Liver (tissue), 9 donors: ENCODE measurements around the gene NLRP9. TPM values are rescaled to one million over a fixed set of nuclear protein-coding genes. Genes with fewer than 3 reads are reported as not detected.
A peak's percentile ranks its signal among the peaks of the same experiment; 100 is the strongest.

ENCODE experiments used
- DNase-seq: peaks from one replicate; pipeline ENCODE4 v3.0.0-alpha.2; 2017; ENCODE audit warnings: low spot score
- H3K27ac ChIP-seq, 2 donors: one replicate each; pipeline ENCODE4 v1.7.0; 2013; ENCODE audit warnings: inconsistent platforms in 2 of 2, low read length in 2 of 2, control low read depth in 1 of 2, low read depth in 1 of 2, mild to moderate bottlenecking in 1 of 2
- H3K27me3 ChIP-seq, 4 donors: one replicate each; pipeline versions ENCODE4 v1.6.1 to v1.7.0; 2013; ENCODE audit warnings: low read length in 3 of 4, inconsistent platforms in 1 of 4, mild to moderate bottlenecking in 1 of 4, moderate library complexity in 1 of 4; ENCODE audit not compliant: control insufficient read depth in 4 of 4, insufficient read depth in 4 of 4
- H3K36me3 ChIP-seq, 4 donors: one replicate each; pipeline versions ENCODE4 v1.6.1 to v1.7.0; 2013; ENCODE audit warnings: low read length in 3 of 4, mild to moderate bottlenecking in 3 of 4, low read depth in 1 of 4, moderate library complexity in 1 of 4; ENCODE audit not compliant: control insufficient read depth in 4 of 4, insufficient read depth in 3 of 4
- H3K4me1 ChIP-seq, 4 donors: one replicate each; pipeline versions ENCODE4 v1.6.1 to v1.7.0; 2013; ENCODE audit warnings: low read length in 3 of 4, mild to moderate bottlenecking in 3 of 4, moderate library complexity in 1 of 4; ENCODE audit not compliant: control insufficient read depth in 4 of 4, insufficient read depth in 4 of 4
- H3K4me3 ChIP-seq, 3 donors: one replicate each; pipeline versions ENCODE4 v1.6.1 to v1.7.0; 2013; ENCODE audit warnings: low read length in 3 of 3, control low read depth in 1 of 3, low read depth in 1 of 3, mild to moderate bottlenecking in 1 of 3
- H3K9ac ChIP-seq, 2 donors: one replicate each; pipeline ENCODE4 v1.7.0; 2013; ENCODE audit warnings: low read length in 2 of 2, mild to moderate bottlenecking in 2 of 2, moderate library complexity in 2 of 2, control low read depth in 1 of 2, low read depth in 1 of 2
- H3K9me3 ChIP-seq, 4 donors: one replicate each; pipeline versions ENCODE4 v1.6.1 to v1.7.0; 2013; ENCODE audit warnings: low read length in 3 of 4; ENCODE audit not compliant: control insufficient read depth in 4 of 4
- CTCF ChIP-seq: fragments of 150-350 bp; IDR thresholded peaks from 2 replicates; pipeline ENCODE4 v1.5.1; 2017; ENCODE audit warnings: improper control_type of control experiment, low read depth, low read length; ENCODE audit not compliant: missing input control
- EGR1 ChIP-seq, 2 donors: IDR thresholded peaks; 2 replicates each; pipeline ENCODE4 v1.6.1; 2016 to 2018; ENCODE audit warnings: antibody characterized with exemption in 2 of 2, low read depth in 2 of 2
- FOXA1 ChIP-seq: IDR thresholded peaks from 2 replicates; pipeline ENCODE4 v1.6.1; 2016; ENCODE audit warnings: antibody characterized with exemption
- FOXA2 ChIP-seq: IDR thresholded peaks from 2 replicates; pipeline ENCODE4 v1.6.1; 2016; ENCODE audit warnings: antibody characterized with exemption
- GABPA ChIP-seq, 2 donors: IDR thresholded peaks in 1 of 2; conservative IDR thresholded peaks in 1 of 2; 2 replicates each; pipeline ENCODE4 v1.6.1; 2016; ENCODE audit warnings: antibody characterized with exemption in 2 of 2, mild to moderate bottlenecking in 1 of 2, moderate library complexity in 1 of 2
- HNF4A ChIP-seq, 2 donors: conservative IDR thresholded peaks; 2 replicates each; pipeline ENCODE4 v1.6.1; 2016; ENCODE audit warnings: antibody characterized with exemption in 2 of 2, mild to moderate bottlenecking in 2 of 2
- HNF4G ChIP-seq: IDR thresholded peaks from 2 replicates; pipeline ENCODE4 v1.6.1; 2016; ENCODE audit warnings: antibody characterized with exemption
- JUND ChIP-seq, 2 donors: IDR thresholded peaks; 2 replicates each; pipeline ENCODE4 v1.6.1; 2016; ENCODE audit warnings: antibody characterized with exemption in 2 of 2
- MAX ChIP-seq: IDR thresholded peaks from 2 replicates; pipeline ENCODE4 v1.6.1; 2016; ENCODE audit warnings: antibody characterized with exemption
- NR2F2 ChIP-seq: IDR thresholded peaks from 2 replicates; pipeline ENCODE4 v1.6.1; 2016; ENCODE audit warnings: antibody characterized with exemption
- RAD21 ChIP-seq, 2 donors: IDR thresholded peaks; 2 replicates each; pipeline ENCODE4 v1.6.1; 2016; ENCODE audit warnings: antibody characterized with exemption in 2 of 2, mild to moderate bottlenecking in 2 of 2
- REST ChIP-seq: IDR thresholded peaks from 2 replicates; pipeline ENCODE4 v1.6.1; 2016; ENCODE audit warnings: antibody characterized with exemption, mild to moderate bottlenecking
- RXRA ChIP-seq, 2 donors: IDR thresholded peaks; 2 replicates each; pipeline ENCODE4 v1.6.1; 2017 to 2018; ENCODE audit warnings: antibody characterized with exemption in 2 of 2, mild to moderate bottlenecking in 1 of 2
- SP1 ChIP-seq: IDR thresholded peaks from 2 replicates; pipeline ENCODE4 v1.6.1; 2018; ENCODE audit warnings: antibody characterized with exemption, mild to moderate bottlenecking
- TAF1 ChIP-seq: conservative IDR thresholded peaks from 2 replicates; pipeline ENCODE4 v1.6.1; 2016; ENCODE audit warnings: antibody characterized with exemption, mild to moderate bottlenecking
- YY1 ChIP-seq: IDR thresholded peaks from 2 replicates; pipeline ENCODE4 v1.6.1; 2016; ENCODE audit warnings: antibody characterized with exemption, mild to moderate bottlenecking
- WGBS: extraction: QIAGEN DNeasy Blood & Tissue Kit; methylation state at CpG from one replicate; pipeline ENCODE4 v1.1.7; 2013; 5-methylcytosine and 5-hydroxymethylcytosine counted together
- polyA plus RNA-seq, 2 donors: library from polyadenylated mRNA; stranded (reverse) in 1 of 2; unstranded in 1 of 2; fragments of 200-250 nt in 1 of 2; fragments of >200 nt in 1 of 2; fragmentation: Nextera tagmentation in 1 of 2; extraction: Ambion mirVana in 1 of 2; gene quantifications; one replicate each; pipeline versions ENCODE4 v1.2.1 to v1.2.3, GENCODE V29; 2013 to 2015
- total RNA-seq, 2 donors: library from RNA; depleted of rRNA; stranded (reverse); fragments of >200 nt; gene quantifications; one replicate each; pipeline ENCODE4 v1.2.3, GENCODE V29; 2014
- TF ChIP-seq, protein P1 (sequence below): IDR thresholded peaks from 2 replicates; pipeline ENCODE4 v1.6.1; 2016; ENCODE audit warnings: antibody characterized with exemption
- TF ChIP-seq, protein P2 (sequence below): IDR thresholded peaks from 2 replicates; pipeline ENCODE4 v1.6.1; 2016; ENCODE audit warnings: antibody characterized with exemption
- donor health status: healthy.
- donor health status: healthy.
- donor health status: healthy.
- donor health status: healthy.
- donor health status: healthy.

The NLRP9 gene
- total and polyA plus RNA-seq, 4 donors: not detected

DNA sequence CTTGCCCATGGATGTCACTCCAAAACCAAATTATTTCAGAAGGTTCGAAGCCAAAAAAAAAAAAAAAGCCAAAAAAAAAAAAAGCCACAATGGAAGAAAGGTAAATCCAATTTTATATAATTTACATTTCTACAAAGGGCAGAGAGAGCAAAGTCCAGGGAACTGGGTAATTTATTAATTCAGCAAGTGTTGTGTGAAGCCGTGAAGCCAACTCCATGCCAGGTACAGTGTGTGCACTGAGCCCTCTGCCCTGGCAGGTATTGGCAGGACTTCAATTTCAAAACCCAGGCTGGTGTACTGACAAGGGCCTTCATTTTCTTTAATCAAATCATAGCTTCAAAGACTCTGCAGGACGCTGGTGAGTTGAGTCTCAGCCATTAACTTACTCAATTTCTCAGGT, 15.2 kb upstream of the NLRP9 start:
- Histone ChIP-seq H3K27ac (no peak overlapping the region), H3K4me3 (no peak overlapping the region), H3K27me3 (no peaks in the 10 kb centered on the region), H3K4me1 (peaks cover 0 to 9% (median 4%) of the 10 kb centered on the region in 4 donors), H3K9me3 (no peaks in the 10 kb centered on the region), H3K36me3 (peaks cover 0 to 2% (median 0%) of the 10 kb centered on the region in 4 donors), H3K9ac (no peak overlapping the region)
- WGBS: 27% methylated on average over 3 of the region's 3 CpGs
- TF ChIP-seq HNF4A (conservative IDR thresholded peaks at IDR 0.05) (peak; percentile 88 to 89), GABPA (IDR thresholded peaks at IDR 0.05 in 1 of 2, conservative IDR thresholded peaks at IDR 0.05 in 1 of 2) (no peak), REST (peak; percentile 53), FOXA2 (no peak), EGR1 (IDR thresholded peaks at IDR 0.05; ENCODE audit: low read depth in 2 of 2) (no peak), CTCF (no peak), MAX (peak; percentile 21), RXRA (IDR thresholded peaks at IDR 0.05) (peak; percentile 16 to 60), JUND (IDR thresholded peaks at IDR 0.05) (peak in 1 of 2 donors; percentile 42), YY1 (peak; percentile 72), TAF1 (no peak), SP1 (peak; percentile 86), NR2F2 (no peak), HNF4G (peak; percentile 69), FOXA1 (no peak), RAD21 (IDR thresholded peaks at IDR 0.05) (peak; percentile 27 to 38)
- TF ChIP-seq, protein P1, sequence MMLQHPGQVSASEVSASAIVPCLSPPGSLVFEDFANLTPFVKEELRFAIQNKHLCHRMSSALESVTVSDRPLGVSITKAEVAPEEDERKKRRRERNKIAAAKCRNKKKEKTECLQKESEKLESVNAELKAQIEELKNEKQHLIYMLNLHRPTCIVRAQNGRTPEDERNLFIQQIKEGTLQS: no peak
- TF ChIP-seq, protein P2, sequence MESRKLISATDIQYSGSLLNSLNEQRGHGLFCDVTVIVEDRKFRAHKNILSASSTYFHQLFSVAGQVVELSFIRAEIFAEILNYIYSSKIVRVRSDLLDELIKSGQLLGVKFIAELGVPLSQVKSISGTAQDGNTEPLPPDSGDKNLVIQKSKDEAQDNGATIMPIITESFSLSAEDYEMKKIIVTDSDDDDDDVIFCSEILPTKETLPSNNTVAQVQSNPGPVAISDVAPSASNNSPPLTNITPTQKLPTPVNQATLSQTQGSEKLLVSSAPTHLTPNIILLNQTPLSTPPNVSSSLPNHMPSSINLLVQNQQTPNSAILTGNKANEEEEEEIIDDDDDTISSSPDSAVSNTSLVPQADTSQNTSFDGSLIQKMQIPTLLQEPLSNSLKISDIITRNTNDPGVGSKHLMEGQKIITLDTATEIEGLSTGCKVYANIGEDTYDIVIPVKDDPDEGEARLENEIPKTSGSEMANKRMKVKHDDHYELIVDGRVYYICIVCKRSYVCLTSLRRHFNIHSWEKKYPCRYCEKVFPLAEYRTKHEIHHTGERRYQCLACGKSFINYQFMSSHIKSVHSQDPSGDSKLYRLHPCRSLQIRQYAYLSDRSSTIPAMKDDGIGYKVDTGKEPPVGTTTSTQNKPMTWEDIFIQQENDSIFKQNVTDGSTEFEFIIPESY: peak; percentile 50
- no peak for DNase-seq
